ENCODE data around the gene SPATA6L. TPM values are rescaled to one million over a fixed set of nuclear protein-coding genes. Genes with fewer than 3 reads are reported as not detected.

Gene SPATA6L
- total and polyA plus RNA-seq, 2 of the 13 experiments (the other 11 are each of a cell fraction or from before 2014, with no cell fraction given) = 1.1 to 1.9 TPM

GRCh38 chr9:4700091-4700490, 33.8 kb upstream of the SPATA6L start (continued):
- TF ChIP-seq DZIP1 (CRISPR knock-in tag; IDR thresholded peaks at IDR 0.05) = no peak
- TF ChIP-seq ISL2 (CRISPR knock-in tag; IDR thresholded peaks at IDR 0.05) = peak; percentile 59; the same call in 1 of the 2 replicates
- TF ChIP-seq ZBTB3 (CRISPR knock-in tag; IDR thresholded peaks at IDR 0.05; ENCODE audit: borderline replicate concordance, low read depth) = peak; percentile 57; the same call in 1 of the 2 replicates
- TF ChIP-seq MED8 (CRISPR knock-in tag; IDR thresholded peaks at IDR 0.05; ENCODE audit: insufficient replicate concordance) = no peak
- no peak for TF ChIP-seq POLR2G (IDR thresholded peaks at IDR 0.05; ENCODE audit: low read depth, low read length)
- TF ChIP-seq DDIT3 (CRISPR knock-in tag; IDR thresholded peaks at IDR 0.05) = no peak
- TF ChIP-seq MAFG (CRISPR knock-in tag; IDR thresholded peaks at IDR 0.05) = no peak
- TF ChIP-seq ELF1 (CRISPR knock-in tag; IDR thresholded peaks at IDR 0.05) = 0 out of 2 replicates have a peak, but pooled peaks have one; percentile 39
- no peak for TF ChIP-seq MXI1 (IDR thresholded peaks at IDR 0.05; ENCODE audit: borderline replicate concordance, low read depth, low read length)
- peak; percentile 35; the same call in 1 of the 2 replicates for TF ChIP-seq ZNF292 (CRISPR knock-in tag; IDR thresholded peaks at IDR 0.05; ENCODE audit: borderline replicate concordance, low read depth)
- TF ChIP-seq KLF9 (CRISPR knock-in tag; IDR thresholded peaks at IDR 0.05; ENCODE audit: low read depth) = no peak
- TF ChIP-seq ASH2L (IDR thresholded peaks at IDR 0.05; ENCODE audit: insufficient read length, low read depth, low read length) = peak; percentile 27
- TF ChIP-seq SRF (IDR thresholded peaks at IDR 0.05; ENCODE audit: low read depth, low read length) = no peak
- peak; percentile 53; the same call in 1 of the 2 replicates for TF ChIP-seq RCOR2 (CRISPR knock-in tag; IDR thresholded peaks at IDR 0.05)
- no peak for TF ChIP-seq UBTF (CRISPR knock-in tag; IDR thresholded peaks at IDR 0.05)
- no peak for TF ChIP-seq ZNF841 (CRISPR knock-in tag; IDR thresholded peaks at IDR 0.05; ENCODE audit: borderline replicate concordance)
- TF ChIP-seq SRY (CRISPR knock-in tag; IDR thresholded peaks at IDR 0.05) = no peak
- TF ChIP-seq ZNF816 (CRISPR knock-in tag; IDR thresholded peaks at IDR 0.05; ENCODE audit: borderline replicate concordance) = no peak
- TF ChIP-seq ZNF740 (CRISPR knock-in tag; IDR thresholded peaks at IDR 0.05) = no peak
- TF ChIP-seq MAX (IDR thresholded peaks at IDR 0.05) = peak; percentile 53
- TF ChIP-seq ZNF644 (CRISPR knock-in tag; IDR thresholded peaks at IDR 0.05; ENCODE audit: low read depth) = peak; percentile 60; the same call in 1 of the 2 replicates
- peak; percentile 89 for TF ChIP-seq TEAD3 (CRISPR knock-in tag; optimal IDR thresholded peaks at IDR 0.05; ENCODE audit: borderline replicate concordance)
- no peak for TF ChIP-seq ZFP91 (CRISPR knock-in tag; IDR thresholded peaks at IDR 0.05; ENCODE audit: borderline replicate concordance)
- no peak for TF ChIP-seq FOXM1 (CRISPR knock-in tag; IDR thresholded peaks at IDR 0.05)

All from HepG2 (cell line).